Measurements from ENCODE around the gene MB. TPM values are rescaled to one million over a fixed set of nuclear protein-coding genes. Genes with fewer than 3 reads are reported as not detected.

Gene MB
- total RNA-seq, 1 experiment from 2014 or later, result 1.5 TPM

DNA sequence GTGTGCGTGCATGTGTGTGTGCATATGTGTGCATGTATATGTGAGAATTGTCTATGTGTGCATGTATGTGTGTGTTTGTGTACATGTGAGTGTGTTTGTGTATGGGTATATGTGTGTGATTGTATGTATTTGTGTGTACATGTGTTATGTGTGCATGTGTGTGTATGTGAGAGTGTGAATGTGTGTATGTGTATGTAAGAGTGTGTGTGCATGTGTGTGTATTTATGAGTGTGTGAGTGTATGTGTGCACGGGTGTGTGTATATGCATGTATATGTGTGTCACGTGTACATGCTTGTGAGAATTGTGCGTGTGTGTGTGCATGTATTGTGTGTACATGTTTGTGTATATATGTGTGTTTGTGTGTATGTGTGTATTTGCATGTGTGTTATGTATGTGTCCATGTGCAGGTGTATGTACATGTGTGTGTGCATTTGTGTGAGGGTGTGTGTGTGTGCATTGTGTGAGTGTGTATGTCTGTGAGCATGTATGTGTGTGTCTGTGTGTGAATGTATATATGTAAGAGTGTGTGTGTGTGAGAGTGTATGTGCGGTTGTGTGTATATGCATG lies 16.0 kb downstream of the MB start:
- ATAC-seq (no peak), DNase-seq (ENCODE audit: low read depth, low spot score) (no peak)
- BruUV-seq (replicated peaks), result no TSS peak
- peaks cover 6 to 21% of the 10 kb centered on the region in 2 experiments; a peak in 3 of 4 replicates for H3K4me1 ChIP-seq (ENCODE audit: control insufficient read depth in 1 of 2, insufficient read depth in 2 of 2, low read length in 2 of 2)
- H2AFZ ChIP-seq (ENCODE audit: low read depth, low read length, poor library complexity, severe bottlenecking), result no peak overlapping the region
- no peaks in the 10 kb centered on the region for H3K79me2 ChIP-seq (ENCODE audit: insufficient read depth, low read length)
- no peaks in the 10 kb centered on the region for H3K36me3 ChIP-seq (ENCODE audit: control insufficient read depth in 1 of 2, insufficient read depth in 2 of 2, low read length in 2 of 2)
- no peaks in the 10 kb centered on the region for H3K27me3 ChIP-seq (ENCODE audit: insufficient read depth, low read length)
- no peak overlapping the region for H3K4me3 ChIP-seq (replicated peaks in 1 of 2; ENCODE audit: low read depth in 1 of 2, low read length in 2 of 2)
- no peak overlapping the region for H3K9ac ChIP-seq (ENCODE audit: low read length)
- no peaks in the 10 kb centered on the region for H4K20me1 ChIP-seq (ENCODE audit: insufficient read depth)
- no peaks in the 10 kb centered on the region for H3K9me3 ChIP-seq (ENCODE audit: control insufficient read depth in 1 of 2, insufficient read depth in 1 of 2, low read depth in 1 of 2, low read length in 2 of 2)
- ChIA-PET RAD21 (ENCODE audit: low non-redundant PET in 1 of 2, low total read pairs in 2 of 2, uncharacterized antibody in 2 of 2, unreplicated experiment in 2 of 2) (no interaction called here), POLR2A (no interaction called here), CTCF (no interaction called here)
- intact Hi-C loops (cut with micrococcal nuclease), result no loop called here
- no peaks in the 10 kb centered on the region for H3K9me2 ChIP-seq (ENCODE audit: insufficient read depth)
- no peak overlapping the region for H3K4me2 ChIP-seq (ENCODE audit: low read length)
- H3K27ac ChIP-seq (ENCODE audit: low read depth, low read length), result no peak overlapping the region
- no peak for TF ChIP-seq TCF7L2 (IDR thresholded peaks at IDR 0.05; ENCODE audit: borderline replicate concordance, extremely low read depth, insufficient read depth, insufficient read length)
- TF ChIP-seq, protein P1, sequence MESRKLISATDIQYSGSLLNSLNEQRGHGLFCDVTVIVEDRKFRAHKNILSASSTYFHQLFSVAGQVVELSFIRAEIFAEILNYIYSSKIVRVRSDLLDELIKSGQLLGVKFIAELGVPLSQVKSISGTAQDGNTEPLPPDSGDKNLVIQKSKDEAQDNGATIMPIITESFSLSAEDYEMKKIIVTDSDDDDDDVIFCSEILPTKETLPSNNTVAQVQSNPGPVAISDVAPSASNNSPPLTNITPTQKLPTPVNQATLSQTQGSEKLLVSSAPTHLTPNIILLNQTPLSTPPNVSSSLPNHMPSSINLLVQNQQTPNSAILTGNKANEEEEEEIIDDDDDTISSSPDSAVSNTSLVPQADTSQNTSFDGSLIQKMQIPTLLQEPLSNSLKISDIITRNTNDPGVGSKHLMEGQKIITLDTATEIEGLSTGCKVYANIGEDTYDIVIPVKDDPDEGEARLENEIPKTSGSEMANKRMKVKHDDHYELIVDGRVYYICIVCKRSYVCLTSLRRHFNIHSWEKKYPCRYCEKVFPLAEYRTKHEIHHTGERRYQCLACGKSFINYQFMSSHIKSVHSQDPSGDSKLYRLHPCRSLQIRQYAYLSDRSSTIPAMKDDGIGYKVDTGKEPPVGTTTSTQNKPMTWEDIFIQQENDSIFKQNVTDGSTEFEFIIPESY (IDR thresholded peaks at IDR 0.05; ENCODE audit: extremely low read depth, insufficient replicate concordance, low read length), result no peak
- no peak for TF ChIP-seq EZH2phosphoT487 (IDR thresholded peaks at IDR 0.05; ENCODE audit: borderline replicate concordance)
- TF ChIP-seq SP1 (IDR thresholded peaks at IDR 0.05; ENCODE audit: low read depth), result no peak
- TF ChIP-seq, protein P2, sequence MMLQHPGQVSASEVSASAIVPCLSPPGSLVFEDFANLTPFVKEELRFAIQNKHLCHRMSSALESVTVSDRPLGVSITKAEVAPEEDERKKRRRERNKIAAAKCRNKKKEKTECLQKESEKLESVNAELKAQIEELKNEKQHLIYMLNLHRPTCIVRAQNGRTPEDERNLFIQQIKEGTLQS (IDR thresholded peaks at IDR 0.05), result no peak
- no peak for TF ChIP-seq SRF (IDR thresholded peaks at IDR 0.05; ENCODE audit: low read depth)
- TF ChIP-seq, protein P3, sequence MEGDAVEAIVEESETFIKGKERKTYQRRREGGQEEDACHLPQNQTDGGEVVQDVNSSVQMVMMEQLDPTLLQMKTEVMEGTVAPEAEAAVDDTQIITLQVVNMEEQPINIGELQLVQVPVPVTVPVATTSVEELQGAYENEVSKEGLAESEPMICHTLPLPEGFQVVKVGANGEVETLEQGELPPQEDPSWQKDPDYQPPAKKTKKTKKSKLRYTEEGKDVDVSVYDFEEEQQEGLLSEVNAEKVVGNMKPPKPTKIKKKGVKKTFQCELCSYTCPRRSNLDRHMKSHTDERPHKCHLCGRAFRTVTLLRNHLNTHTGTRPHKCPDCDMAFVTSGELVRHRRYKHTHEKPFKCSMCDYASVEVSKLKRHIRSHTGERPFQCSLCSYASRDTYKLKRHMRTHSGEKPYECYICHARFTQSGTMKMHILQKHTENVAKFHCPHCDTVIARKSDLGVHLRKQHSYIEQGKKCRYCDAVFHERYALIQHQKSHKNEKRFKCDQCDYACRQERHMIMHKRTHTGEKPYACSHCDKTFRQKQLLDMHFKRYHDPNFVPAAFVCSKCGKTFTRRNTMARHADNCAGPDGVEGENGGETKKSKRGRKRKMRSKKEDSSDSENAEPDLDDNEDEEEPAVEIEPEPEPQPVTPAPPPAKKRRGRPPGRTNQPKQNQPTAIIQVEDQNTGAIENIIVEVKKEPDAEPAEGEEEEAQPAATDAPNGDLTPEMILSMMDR (IDR thresholded peaks at IDR 0.05 in 2 of 3, conservative IDR thresholded peaks at IDR 0.05 in 1 of 3; ENCODE audit: borderline replicate concordance in 1 of 3, insufficient read depth in 1 of 3, low read depth in 2 of 3, low read length in 2 of 3), result no peak
- no peak for TF ChIP-seq EZH2 (IDR thresholded peaks at IDR 0.05)
- no peak for TF ChIP-seq ELF1 (IDR thresholded peaks at IDR 0.05; ENCODE audit: borderline replicate concordance, low read depth)
